Ovary (tissue), 9 donors: Measurements from ENCODE around the gene ETS1. TPM values are rescaled to one million over a fixed set of nuclear protein-coding genes. Genes with fewer than 3 reads are reported as not detected.
"Not testable (repeated sequence)": the region's sequence is repeated elsewhere in the genome, so short reads cannot be mapped to it uniquely, and the experiment has no call there.

Experiments used
- DNase-seq, 5 donors: peaks; one replicate each; pipeline ENCODE4 v3.0.0-alpha.2; 2019 to 2020
- H3K27ac ChIP-seq, 2 donors: fragments of 200-600 bp; one replicate each; pipeline versions ENCODE4 v1.5.1 to v1.8.0; 2019 to 2022
- H3K27me3 ChIP-seq: fragments of 200-600 bp; one replicate; pipeline ENCODE4 v1.8.0; 2022
- H3K36me3 ChIP-seq: fragments of 200-600 bp; sonication (generic); one replicate; pipeline ENCODE4 v1.5.1; 2019
- H3K4me1 ChIP-seq: one replicate; pipeline ENCODE4 v1.8.1; 2013; ENCODE audit warnings: mild to moderate bottlenecking, moderate library complexity; ENCODE audit not compliant: insufficient read depth
- H3K4me3 ChIP-seq: fragments of 200-600 bp; sonication (generic); one replicate; pipeline ENCODE4 v1.5.1; 2017
- H3K9me3 ChIP-seq, 2 donors: fragments of 200-600 bp in 1 of 2; sonication (generic) in 1 of 2; one replicate each; pipeline versions ENCODE4 v1.5.1 to v1.8.1; 2013 to 2019; ENCODE audit warnings: mild to moderate bottlenecking in 1 of 2, moderate library complexity in 1 of 2
- EP300 ChIP-seq: sonication (generic); formaldehyde crosslinking; IDR thresholded peaks from one replicate; pipeline ENCODE4 v1.6.1; 2017; ENCODE audit warnings: antibody characterized with exemption
- POLR2A ChIP-seq: fragments of 450-650 bp; IDR thresholded peaks from one replicate; pipeline ENCODE4 v1.6.1; 2017; ENCODE audit warnings: antibody characterized with exemption, mild to moderate bottlenecking, moderate library complexity
- WGBS, 3 donors: extraction: QIAGEN DNeasy Blood & Tissue Kit in 1 of 3; methylation state at CpG; one replicate each; pipeline versions ENCODE4 v1.1.5 to v1.1.7; 2013 to 2017; 5-methylcytosine and 5-hydroxymethylcytosine counted together
- intact Hi-C, 4 donors: fragments of 100-400 bp; cut with DNase I; formaldehyde crosslinking; loops; one replicate each; pipeline versions ENCODE4 v1.11.0 to v1.15.1; 2022 to 2023
- polyA plus RNA-seq, 2 donors: library from polyadenylated mRNA; stranded (reverse); fragments of 200-250 nt in 1 of 2; fragments of 350-450 nt in 1 of 2; fragmentation: Illumina TruSeq in 1 of 2; extraction: RNeasy Lipid Tissue Mini Kit (QIAGEN cat#74804) in 1 of 2; gene quantifications; one replicate each; pipeline ENCODE4 v1.2.3, GENCODE V29; 2013 to 2014
- total RNA-seq, 7 donors: library from RNA; depleted of rRNA in 2 of 7; stranded (reverse); fragments of >200 nt in 2 of 7; fragmentation: NEBNext Ultra II Directional in 3 of 7; extraction: Animal tissue kit (Norgen Biotek cat#: 25700) in 3 of 7; gene quantifications; one replicate each; pipeline versions ENCODE4 v1.1.0 to v1.2.4, GENCODE V29; 2016 to 2023
- TF ChIP-seq, protein P1 (sequence below), 3 donors: fragments of 450-650 bp in 2 of 3; fragments of 200-600 bp in 1 of 3; IDR thresholded peaks; one replicate each; pipeline versions ENCODE4 v1.5.1 to v1.8.0; 2016 to 2022; ENCODE audit warnings: antibody characterized with exemption in 3 of 3, mild to moderate bottlenecking in 1 of 3
- donor health status: DM: no; HTN: no; CAD: no; lungs with moderate emphysema.
- donor health status: DM: no; HTN: no; CAD: no.
- donor health status: Bipolar disorder and iron deficiency.
- donor health status: DM: yes; HTN: yes; CAD: no.
- donor health status: DM: no; HTN: no; CAD: no.
- donor health status: DM: yes; HTN: yes; CAD: no.

The ETS1 gene
- total and polyA plus RNA-seq, 9 donors = 24.4 to 68.0 (median 40.4) TPM

DNA sequence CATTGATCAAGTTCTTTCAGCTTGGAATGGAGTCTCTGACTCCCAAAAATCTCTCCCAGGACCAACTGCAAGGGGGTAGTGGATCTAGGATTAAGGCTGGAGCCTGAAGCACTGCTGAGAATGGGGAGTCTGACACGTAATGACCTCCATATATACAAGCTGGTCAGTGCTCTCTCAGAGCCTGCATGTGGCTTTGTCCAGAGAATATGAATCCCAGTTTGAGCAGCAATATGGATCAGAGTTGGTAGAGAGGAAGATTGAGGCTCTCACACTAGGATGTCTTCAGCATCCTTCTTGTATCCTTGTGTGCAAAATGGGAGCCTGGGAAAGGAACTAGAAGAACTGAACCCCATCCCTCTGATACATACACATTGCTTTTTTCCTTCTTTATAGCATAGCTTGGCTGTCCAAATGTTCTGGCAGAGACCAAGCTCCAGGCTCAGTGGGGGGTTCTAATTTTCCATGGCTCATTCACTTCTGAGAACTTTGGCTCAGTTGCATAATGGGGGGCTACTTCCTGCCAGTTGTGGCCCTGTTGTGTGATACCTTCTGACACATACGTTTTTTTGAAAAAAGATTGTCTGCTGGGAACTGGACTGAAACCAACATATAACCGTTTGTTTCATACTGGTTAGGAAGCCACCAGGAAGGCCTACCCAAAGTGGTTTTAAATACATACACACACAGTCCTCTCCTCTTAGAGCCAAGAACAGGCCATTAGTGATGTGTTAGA is 138.2 kb downstream of the ETS1 start:
- no peak overlapping the region for H3K27ac ChIP-seq
- no peak for TF ChIP-seq POLR2A
- no peak for TF ChIP-seq EP300
- TF ChIP-seq, protein P1, sequence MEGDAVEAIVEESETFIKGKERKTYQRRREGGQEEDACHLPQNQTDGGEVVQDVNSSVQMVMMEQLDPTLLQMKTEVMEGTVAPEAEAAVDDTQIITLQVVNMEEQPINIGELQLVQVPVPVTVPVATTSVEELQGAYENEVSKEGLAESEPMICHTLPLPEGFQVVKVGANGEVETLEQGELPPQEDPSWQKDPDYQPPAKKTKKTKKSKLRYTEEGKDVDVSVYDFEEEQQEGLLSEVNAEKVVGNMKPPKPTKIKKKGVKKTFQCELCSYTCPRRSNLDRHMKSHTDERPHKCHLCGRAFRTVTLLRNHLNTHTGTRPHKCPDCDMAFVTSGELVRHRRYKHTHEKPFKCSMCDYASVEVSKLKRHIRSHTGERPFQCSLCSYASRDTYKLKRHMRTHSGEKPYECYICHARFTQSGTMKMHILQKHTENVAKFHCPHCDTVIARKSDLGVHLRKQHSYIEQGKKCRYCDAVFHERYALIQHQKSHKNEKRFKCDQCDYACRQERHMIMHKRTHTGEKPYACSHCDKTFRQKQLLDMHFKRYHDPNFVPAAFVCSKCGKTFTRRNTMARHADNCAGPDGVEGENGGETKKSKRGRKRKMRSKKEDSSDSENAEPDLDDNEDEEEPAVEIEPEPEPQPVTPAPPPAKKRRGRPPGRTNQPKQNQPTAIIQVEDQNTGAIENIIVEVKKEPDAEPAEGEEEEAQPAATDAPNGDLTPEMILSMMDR (IDR thresholded peaks at IDR 0.05) = no peak
- intact Hi-C loops = no loop called here
- no peak overlapping the region for H3K4me3 ChIP-seq
- no peaks in the 10 kb centered on the region for H3K36me3 ChIP-seq
- peaks cover 10% of the 10 kb centered on the region for H3K4me1 ChIP-seq
- 84 to 89% (median 87%) methylated on average over 3 of the region's 3 CpGs for WGBS, 3 donors
- no peak for DNase-seq
- H3K27me3 ChIP-seq = no peaks in the 10 kb centered on the region
- H3K9me3 ChIP-seq = no peaks in the 10 kb centered on the region

DNA sequence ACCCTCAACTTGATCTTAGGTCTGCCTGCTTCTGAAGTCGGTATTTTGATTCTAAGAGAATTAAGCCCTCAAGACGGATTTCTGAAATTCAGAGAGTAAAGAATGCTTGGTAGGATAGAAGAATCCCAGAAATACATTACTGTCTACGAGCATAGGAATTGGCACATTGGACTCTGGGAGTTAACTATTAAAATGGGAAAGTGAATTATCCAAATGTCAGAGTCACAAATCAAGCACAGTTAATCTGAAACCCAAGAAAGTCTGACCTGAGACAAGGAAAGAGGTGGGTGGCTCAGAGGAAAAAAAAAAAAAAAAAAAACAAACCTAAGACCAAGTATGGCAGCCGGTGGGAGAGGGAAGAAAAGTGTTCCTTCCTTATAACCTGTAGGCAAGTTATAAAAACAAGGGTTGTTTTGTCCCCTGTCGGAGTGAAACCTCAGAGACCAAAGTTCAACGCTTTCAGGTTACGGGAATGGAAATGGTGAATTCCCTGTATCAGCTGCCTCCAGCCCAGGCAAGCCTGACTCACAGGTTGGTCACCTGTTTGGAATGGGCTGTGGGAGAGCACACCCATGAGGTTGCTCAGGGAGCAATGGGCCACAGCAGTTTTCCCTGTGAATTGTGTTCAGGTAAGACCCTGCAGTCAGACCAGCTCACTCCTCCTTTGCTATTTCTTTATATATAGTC is 139.0 kb downstream of the ETS1 start:
- H3K27me3 ChIP-seq = no peaks in the 10 kb centered on the region
- intact Hi-C loops = no loop called here
- no peak for DNase-seq
- H3K36me3 ChIP-seq = no peaks in the 10 kb centered on the region
- TF ChIP-seq, protein P1 (IDR thresholded peaks at IDR 0.05) = no peak
- TF ChIP-seq POLR2A (no peak), EP300 (no peak)
- no peak overlapping the region for H3K4me3 ChIP-seq
- peaks cover 6% of the 10 kb centered on the region for H3K4me1 ChIP-seq
- no peak overlapping the region for H3K27ac ChIP-seq
- 83 to 87% (median 85%) methylated on average over 7 of the region's 7 CpGs for WGBS, 3 donors
- no peaks in the 10 kb centered on the region for H3K9me3 ChIP-seq

DNA sequence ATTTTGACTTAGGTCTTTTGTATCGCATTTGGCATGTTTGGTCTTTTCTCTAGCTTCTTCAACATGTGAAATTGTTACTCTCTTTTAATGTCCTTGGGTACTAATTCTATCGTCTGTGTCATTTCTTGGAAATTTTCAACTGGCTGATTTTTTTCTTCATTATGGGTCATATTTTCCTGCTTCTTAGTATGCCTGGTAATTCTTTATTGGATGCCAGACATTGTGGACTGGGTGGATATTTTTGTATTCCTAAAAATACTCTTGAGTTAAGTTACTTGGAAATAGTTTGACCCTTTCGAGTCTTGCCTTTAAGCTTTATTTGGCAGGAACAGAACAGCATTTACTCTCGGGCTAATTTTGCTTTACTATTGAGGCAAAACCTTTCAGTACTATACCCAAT is 140.1 kb downstream of the ETS1 start:
- Histone ChIP-seq H3K36me3 (no peaks in the 10 kb centered on the region), H3K4me3 (no peak overlapping the region), H3K4me1 (peaks cover 3% of the 10 kb centered on the region), H3K9me3 (no peaks in the 10 kb centered on the region), H3K27ac (no peak overlapping the region), H3K27me3 (no peaks in the 10 kb centered on the region)
- TF ChIP-seq EP300 (no peak), POLR2A (no peak)
- TF ChIP-seq, protein P1 (IDR thresholded peaks at IDR 0.05) = no peak
- WGBS, 3 donors = 73 to 92% (median 87%) methylated on average over 4 of the region's 4 CpGs
- intact Hi-C loops = no loop called here
- no peak for DNase-seq

DNA sequence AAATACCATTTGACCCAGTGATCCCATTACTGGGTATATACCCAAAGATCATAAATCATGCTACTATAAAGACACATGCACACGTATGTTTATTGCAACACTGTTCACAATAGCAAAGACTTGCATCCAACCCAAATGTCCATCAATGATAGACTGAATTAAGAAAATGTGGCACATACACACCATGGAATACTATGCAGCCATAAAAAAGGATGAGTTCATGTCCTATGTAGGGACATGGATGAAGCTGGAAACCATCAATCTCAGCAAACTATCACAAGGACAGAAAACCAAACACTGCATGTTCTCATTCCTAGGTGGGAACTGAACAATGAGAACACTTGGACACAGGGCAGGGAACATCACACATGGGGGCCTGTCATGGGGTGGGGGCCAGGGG is 141.4 kb downstream of the ETS1 start:
- H3K4me3 ChIP-seq, H3K27ac ChIP-seq, H3K27me3 ChIP-seq, intact Hi-C loops, H3K4me1 ChIP-seq, DNase-seq, H3K36me3 ChIP-seq, H3K9me3 ChIP-seq: not testable (repeated sequence)
- 91 to 97% (median 95%) methylated on average over 1 of the region's 1 CpG for WGBS, 3 donors

DNA sequence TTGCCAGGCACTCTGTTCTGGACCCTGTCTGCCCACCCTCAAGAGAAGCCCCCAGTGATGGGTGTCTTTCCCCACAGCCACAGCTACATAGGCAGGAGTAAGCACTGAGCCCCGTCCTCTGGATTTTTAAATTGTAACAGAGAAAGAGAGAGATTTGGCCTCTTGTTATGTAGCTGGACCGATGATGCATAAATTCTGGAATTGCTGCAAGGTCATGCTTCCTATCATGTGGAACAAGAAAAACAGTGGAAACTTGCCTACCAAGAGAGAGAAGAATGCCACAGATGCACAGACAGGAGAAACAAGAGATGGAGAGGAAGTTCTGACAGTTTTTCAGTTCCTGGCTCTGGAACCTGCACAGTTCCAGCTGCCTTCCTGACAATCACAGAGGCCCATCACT is 150.2 kb downstream of the ETS1 start:
- H3K36me3 ChIP-seq = no peaks in the 10 kb centered on the region
- TF ChIP-seq EP300 (no peak), POLR2A (no peak)
- TF ChIP-seq, protein P1 (IDR thresholded peaks at IDR 0.05) = no peak
- DNase-seq = peak in 4 of 5 donors; percentile 34 to 45 (median 40)
- H3K27me3 ChIP-seq = no peaks in the 10 kb centered on the region
- H3K4me3 ChIP-seq = no peak overlapping the region
- 9 to 11% (median 10%) methylated on average over 2 of the region's 2 CpGs for WGBS, 3 donors
- peaks cover 1% of the 10 kb centered on the region for H3K4me1 ChIP-seq
- H3K27ac ChIP-seq = peak overlapping the region in 1 of 2 donors; percentile 20
- intact Hi-C loops = no loop called here
- H3K9me3 ChIP-seq = no peaks in the 10 kb centered on the region
